NCI-H2107 treated with DMSO at 0.1 percent for 48 hours (cell line): ENCODE results near the gene ATP11A.

Source experiments
- DNase-seq: peaks from one replicate; lab custom pipeline; 2025; ENCODE audit not compliant: unreplicated experiment; lab: John Stamatoyannopoulos, UW

Gene ATP11A

GRCh38 chr13:112738606-112739005 lies 48.8 kb downstream of the ATP11A start:
- DNase-seq, result no peak

DNA sequence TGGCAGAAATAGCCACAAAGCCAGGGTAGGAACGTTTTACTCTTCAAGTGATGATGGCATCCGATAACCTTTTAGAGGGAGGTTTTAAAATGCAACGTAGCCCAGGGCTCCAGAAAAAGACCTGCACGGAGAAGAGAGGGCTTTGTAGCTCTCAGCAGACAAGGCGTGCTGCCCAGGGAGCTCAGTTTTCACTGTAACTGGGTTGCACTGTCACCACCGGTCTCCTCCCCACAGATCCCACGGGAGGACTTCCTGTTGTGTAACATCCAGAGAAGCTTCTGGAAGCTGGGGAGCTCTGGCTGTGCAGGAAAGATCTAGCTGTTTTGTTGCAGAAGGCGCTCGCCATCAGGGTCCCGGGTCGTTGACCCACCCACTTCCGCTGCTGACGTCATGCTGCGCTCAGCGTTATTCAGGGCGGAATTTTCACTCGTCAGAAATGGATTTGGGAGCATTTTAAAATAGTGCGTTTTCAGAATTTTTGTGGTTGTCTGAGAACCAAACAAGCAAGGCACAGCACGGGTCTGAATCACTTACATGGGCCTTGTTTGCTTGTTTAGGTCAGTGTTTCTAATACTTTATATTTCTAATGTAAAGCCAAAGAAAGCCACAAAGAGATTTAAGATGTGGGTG lies 50.8 kb downstream of the ATP11A start:
- DNase-seq, result peak; percentile 61

DNA sequence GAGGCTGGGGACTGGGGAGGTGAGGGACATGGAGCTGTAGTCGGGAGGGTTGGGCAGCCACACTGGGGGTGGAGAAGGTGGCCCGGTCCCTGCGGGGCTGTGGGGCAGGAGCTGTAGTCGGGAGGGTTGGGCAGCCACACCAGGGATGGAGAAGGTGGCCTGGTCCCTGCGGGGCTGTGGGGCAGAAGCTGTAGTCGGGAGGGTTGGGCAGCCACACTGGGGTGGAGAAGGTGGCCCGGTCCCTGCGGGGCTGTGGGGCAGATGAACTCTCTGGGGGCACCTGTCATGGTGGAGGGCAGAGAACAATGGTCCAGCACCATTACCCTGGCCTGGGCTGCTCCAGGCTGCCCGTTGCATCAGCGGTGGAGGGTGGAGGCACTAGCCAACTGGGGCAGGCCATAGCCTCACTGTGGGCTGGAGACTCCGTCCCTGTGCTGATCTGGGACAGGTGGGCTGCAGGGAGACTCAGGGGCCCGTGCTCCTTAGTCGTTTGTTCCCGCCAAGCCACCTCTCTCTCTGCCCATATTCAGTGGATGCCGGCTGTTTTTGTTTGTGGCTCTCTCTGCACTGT lies 51.4 kb downstream of the ATP11A start:
- DNase-seq, result no peak

- DNase-seq, result no peak
These were observed 52.2 kb downstream of the ATP11A start for GRCh38 chr13:112741835-112742570.

- DNase-seq, result no peak
These were observed 52.7 kb downstream of the ATP11A start for GRCh38 chr13:112742583-112742982.

- no peak for DNase-seq
These were observed 53.8 kb downstream of the ATP11A start for GRCh38 chr13:112743451-112744167.

- DNase-seq, result no peak
These were observed 54.6 kb downstream of the ATP11A start for GRCh38 chr13:112744168-112745021.

- DNase-seq, result no peak
These were observed 56.2 kb downstream of the ATP11A start for GRCh38 chr13:112746044-112746443.

GRCh38 chr13:112747256-112747655 lies 57.4 kb downstream of the ATP11A start:
- no peak for DNase-seq

DNA sequence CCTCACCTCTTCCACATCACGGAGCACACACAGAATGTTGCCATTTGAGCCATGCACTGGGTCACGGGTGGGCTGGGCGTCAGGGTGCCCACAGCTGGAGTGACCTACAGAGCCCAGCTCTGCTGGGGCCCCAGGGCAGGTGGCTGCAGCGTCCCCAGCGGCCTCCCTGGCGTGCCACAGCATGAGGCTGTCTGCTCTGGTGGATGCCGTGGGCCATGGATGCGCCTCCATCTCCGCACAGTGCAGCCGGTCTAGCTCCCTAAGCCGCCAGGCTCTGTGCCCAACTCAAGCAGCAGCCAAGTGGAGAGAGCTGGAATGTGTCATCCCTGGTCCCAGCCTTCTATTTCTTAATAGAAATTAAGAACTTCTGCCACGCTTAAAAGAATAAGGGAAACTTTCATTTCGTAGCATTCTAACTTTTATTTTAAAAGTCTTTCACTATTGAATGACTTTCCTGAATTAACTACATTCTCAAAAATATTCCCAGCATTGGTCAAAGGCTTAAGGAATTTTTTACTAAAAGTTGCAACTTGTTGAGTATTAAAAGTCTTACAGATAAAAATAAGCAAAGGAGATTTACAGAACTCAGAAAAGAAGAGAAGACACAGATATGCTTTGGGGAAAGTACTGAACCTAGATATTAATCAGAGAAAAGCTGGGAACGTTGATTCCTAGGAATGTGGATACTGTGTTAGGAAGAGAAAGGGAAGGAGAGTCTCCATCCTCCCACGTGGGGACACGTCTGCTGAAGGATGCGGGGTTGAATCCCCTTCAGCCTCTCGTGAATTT lies 59.3 kb downstream of the ATP11A start:
- DNase-seq, result no peak

DNA sequence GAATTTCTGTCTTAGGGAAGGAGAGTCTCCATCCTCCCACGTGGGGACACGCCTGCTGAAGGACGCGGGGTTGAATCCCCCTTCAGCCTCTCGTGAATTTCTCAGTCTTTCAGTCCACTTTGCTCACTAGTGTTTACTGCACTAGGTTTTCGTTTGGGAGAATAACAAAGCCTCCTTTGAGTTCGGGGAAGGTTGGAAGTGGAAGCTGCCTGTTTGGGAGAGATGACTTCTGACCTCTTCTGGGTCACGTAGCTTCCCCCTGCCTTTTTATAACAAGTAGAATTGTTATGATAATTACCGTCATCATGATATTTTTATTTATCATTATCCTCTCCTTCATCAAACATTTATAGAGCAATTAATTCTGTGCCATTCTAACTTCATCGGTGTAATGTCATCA lies 60.7 kb downstream of the ATP11A start:
- no peak for DNase-seq

DNA sequence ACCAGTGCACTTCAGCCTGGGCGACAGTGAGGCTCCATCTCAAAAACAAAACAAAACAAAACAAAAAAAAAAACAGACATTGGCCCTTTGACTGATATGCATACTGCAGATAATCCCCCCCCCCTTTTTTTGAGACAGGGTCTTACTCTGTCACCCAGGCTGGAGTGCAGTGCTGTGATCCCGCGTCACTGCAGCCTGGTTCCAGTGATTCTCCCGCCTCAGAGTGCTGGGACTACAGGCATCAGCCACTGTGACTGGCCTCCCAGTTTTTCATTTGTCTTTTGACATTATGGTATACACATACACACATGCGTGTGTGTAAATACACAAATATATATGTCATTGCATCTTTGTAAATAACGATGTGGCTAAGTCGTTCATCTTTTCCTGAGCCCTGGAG lies 61.8 kb downstream of the ATP11A start:
- DNase-seq, result no peak

GRCh38 chr13:112752211-112752610 lies 62.4 kb downstream of the ATP11A start:
- DNase-seq, result no peak

DNA sequence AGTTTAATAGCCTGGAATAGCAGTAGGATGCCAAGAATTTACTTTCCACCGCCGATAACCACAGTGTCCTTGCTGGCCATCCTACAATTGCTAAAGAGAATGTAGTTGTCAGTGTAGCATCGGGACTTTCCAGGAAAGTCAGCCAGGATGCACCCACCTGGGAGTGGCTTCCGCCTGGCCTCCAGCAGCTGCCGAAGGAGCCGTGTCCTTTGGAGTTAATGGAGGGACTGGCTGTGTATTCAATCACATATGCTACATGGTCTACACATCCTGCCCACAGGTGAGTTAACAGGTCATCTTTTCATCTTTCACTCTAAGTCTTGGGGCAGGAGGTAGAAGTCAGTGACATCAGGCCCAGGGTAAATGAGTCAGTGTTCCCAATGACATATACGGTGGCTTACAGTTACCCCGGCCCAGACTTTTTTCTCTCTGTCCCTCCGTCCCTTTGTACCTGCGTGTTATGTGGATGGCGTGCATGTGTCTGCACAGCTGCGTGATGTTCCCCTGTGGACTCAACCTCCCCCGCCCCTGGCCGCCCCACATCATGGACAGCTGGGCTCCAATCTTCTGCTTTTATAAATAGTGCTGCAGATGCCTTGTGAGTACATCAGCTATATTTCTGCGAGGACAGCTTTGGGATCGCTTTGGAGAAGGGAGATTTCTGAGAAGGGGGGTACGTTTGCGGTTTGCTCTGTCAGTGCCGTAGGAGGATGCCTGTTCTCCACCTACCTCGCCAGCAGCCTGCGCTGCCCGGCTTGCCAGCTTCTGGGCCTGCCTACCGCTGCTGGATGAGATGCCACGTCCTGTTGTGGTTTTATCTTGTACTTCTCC lies 63.1 kb downstream of the ATP11A start:
- DNase-seq, result no peak

DNA sequence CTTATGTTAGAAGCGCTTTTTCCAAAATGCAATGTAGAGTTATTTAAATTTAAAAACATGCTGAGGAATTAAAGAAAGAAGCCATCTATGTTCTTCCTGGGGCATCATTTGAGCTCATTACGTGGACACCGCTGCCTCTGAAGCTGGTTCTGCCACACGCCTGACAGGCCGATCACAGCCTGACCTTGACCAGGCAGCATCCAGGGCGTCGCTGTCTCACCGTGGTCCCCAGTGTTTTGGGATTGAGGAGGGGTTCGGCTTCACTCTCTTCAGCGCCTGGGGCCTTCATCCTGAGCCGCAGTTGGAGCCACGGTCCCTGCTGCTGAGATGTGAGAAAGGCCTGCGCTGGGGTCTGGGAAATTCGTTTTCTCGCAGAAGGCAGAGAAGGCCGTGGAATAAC lies 64.0 kb downstream of the ATP11A start:
- no peak for DNase-seq

DNA sequence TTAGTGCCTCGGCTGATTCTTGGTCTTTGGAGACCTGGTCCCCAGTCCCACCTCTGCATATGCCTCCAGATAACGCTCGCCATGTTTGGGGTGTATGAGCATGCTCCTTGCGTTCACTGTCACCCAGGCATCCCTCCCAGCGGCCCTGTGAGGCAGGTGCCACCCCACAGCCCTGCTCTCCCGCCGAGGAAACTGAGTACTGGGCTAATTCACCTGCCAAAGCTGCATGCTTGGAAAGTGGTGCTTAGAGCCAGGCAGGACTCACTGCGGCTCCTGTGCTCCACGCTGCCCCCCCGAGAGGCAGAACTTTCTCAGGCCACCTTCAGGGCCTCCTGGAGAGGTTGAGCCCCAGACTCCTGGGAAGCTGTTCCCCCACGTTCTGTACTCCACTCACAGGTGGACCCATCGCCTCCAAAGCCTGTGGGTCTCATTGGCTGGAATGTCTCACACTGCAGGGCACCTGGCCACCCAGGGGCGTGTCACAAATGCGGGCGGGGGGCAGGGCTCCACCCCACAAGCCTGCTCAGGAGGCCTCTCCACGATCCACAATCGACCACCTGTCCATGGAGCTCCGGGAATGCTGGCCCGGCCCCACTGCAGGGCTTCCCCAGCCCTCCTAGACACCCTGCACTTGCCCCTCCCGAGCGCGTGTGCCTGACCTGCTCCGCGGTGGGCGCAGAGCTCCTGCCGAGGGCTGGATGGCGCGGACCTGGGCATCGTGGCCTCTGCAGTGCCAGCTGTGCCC lies 64.6 kb downstream of the ATP11A start:
- no peak for DNase-seq

DNA sequence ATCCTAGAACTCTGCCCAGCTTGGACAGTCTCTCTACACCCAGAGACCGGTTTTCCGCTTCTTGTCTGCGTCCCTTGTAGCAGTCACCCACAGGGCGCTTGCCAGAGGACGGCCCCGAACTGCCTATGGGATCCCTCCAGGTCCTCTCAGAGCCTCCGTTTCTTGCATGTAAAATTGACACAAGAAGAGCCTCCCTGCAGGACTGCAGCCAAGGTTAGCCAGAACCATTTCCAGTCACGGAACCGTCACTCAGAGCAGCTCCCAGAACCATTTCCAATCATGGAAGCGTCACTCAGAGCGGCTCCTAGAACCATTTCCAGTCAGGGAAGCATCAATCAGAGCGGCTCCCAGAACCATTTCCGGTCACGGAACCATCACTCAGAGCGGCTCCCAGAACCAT lies 65.5 kb downstream of the ATP11A start:
- DNase-seq, result no peak

GRCh38 chr13:112756081-112756480 lies 66.2 kb downstream of the ATP11A start:
- no peak for DNase-seq
